Activated gamma-delta T cell treated with anti-CD3 and anti-CD28 coated beads, Interleukin-2, amount 50 U/mL, for 16 hours (primary cell): Measurements from ENCODE around the gene RBMS1.

ENCODE experiments used
- DNase-seq: peaks from one replicate; pipeline ENCODE4 v3.0.0-alpha.2; 2020; ENCODE audit warnings: low read depth

The RBMS1 gene, protein sequence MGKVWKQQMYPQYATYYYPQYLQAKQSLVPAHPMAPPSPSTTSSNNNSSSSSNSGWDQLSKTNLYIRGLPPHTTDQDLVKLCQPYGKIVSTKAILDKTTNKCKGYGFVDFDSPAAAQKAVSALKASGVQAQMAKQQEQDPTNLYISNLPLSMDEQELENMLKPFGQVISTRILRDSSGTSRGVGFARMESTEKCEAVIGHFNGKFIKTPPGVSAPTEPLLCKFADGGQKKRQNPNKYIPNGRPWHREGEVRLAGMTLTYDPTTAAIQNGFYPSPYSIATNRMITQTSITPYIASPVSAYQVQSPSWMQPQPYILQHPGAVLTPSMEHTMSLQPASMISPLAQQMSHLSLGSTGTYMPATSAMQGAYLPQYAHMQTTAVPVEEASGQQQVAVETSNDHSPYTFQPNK

DNA sequence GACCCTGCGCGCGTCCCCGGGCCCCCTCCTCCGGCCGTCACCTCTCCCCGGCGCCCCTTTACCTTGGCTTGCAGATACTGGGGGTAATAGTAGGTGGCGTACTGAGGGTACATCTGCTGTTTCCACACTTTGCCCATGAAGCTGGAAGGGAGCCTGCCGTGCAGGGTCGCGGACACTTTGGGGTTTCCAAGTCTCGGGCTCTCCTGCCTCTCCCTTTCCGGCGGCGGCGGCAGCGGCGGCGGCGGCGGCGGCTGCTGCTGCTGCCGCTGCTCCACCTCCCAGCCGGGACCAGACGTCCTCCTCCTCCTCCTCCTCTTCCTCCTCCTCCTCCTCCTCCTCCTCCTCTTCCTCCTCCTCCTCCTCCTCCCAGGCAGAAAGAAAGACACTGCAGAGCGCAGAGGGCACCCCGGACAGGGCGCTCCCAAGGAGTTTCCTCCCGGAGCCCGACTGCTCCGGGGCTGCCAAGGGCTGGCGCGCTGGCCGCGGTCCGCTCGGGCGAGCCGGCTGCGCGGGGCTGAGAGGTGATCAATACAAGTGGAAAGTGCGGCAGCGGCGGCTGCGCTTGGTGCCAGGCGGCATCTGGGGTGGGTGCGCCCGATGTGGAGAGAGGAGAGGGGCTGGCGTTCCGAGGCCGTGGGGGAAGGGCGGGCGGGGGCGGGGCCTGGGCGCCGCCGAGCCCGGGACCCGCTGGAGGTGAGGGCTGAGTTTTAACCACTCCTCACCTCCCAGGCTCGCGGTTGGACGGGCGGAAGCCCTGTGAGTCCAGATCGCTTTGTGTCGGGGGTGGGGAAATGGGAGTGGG lies at the start of gene RBMS1:
TSS of gene RBMS1 (minus strand) at position 581 of the 802 bp plus-strand sequence. CDS start at position 137, 444 bp downstream.
- DNase-seq, result peak; percentile 19

DNA sequence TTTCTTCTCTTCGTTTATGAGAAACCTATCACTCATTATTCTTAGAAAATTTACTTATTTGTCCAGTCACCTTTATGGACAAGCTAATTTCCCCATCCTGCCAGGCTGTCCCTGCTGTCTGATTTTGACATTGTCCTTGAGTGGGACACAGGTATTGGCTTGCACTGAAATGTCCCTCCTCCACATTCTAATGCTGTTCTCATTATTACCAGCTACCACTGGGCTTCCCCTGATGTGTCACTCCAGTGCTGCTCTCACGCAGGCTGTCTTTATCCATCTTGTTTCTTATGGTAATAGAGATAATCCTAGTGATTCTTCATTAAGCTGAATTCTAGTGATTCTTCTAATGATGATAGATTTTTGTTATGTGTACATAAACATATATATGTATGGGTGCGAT lies 48.1 kb upstream of the RBMS1 start:
- DNase-seq, result no peak

DNA sequence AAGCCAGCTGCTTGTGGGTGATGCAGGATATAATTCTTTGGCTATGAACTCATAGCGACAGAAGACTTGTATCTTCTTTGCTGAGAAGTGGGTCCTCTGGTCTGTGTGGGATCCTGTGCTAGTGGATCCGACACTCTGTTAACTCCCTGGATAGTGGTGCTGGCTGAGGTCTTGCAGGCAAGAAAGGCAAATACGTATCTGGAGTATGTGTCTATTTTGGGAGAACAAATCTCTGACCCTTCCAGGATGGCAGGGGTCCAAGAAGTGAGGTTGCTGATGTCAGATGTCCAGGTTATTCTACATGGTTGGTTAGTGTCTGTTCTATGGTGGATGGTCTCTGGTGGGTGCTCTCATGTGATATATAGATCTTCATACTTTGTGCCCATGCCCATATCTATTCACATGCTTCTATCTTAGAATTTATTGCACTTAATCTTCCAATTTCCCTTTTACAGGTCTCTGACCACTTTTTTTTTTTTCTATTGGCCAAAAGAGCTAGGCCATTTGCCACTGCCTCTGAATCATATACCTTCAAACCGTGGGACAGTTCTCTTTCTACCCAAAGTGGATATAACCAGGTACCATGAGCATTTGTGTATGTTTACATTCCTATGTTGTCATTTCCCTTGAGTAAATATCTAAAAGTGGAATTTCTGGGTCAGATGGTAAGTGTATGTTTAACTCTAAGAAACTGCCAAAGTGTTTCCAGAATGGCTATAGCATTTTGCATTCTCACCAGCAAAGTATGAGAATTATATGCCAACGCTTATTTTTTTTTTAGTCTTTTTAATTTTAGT lies 45.1 kb upstream of the RBMS1 start:
- DNase-seq, result no peak

- DNase-seq, result no peak
Observed at GRCh38 chr2:160538115-160538514, 44.5 kb upstream of the RBMS1 start.

GRCh38 chr2:160534996-160535395 lies 41.4 kb upstream of the RBMS1 start:
- DNase-seq, result no peak

- DNase-seq, result no peak
Observed at GRCh38 chr2:160534249-160534648, 40.6 kb upstream of the RBMS1 start.

- DNase-seq, result no peak
Observed at GRCh38 chr2:160533482-160533881, 39.9 kb upstream of the RBMS1 start.

DNA sequence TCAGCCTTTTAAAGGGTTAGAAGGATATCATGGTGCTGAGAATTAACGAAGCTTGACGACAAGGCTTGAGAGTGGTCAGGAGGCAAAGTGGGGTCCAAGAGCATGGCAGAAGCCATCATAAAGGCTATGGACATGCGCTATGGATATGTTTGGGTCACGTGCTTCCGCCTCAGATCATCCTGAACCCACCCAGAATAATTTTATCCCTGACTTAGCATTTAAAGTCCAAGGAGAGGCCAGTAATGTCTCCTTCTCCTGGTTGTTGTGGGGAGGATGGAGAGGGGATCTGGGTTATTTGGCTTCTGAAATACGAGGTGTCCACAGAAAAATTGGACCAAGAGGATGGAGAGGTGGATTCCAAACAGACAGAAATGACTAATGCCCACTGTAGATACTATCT lies 38.8 kb upstream of the RBMS1 start:
- DNase-seq, result no peak

GRCh38 chr2:160522951-160523710 lies 29.5 kb upstream of the RBMS1 start:
- DNase-seq, result no peak

DNA sequence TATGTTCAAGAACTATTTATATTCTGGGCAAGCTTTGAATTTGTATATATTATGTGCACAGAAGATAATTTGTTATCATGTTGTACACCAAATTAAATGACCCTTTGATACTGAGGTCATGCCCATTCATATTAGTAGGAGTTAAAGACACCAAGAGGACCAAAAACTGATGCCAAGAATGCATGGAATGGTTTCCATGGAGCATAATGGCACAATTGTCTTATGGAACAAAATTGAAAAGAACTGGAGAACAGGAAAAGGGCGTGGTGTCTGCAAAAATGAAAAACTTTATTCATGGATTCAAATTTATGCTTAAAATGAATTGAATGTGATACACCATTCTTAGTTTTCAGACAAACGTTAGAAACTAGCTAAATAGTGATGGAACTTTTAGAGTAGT lies 24.1 kb upstream of the RBMS1 start:
- DNase-seq, result no peak

GRCh38 chr2:160516547-160517365 lies 23.1 kb upstream of the RBMS1 start:
- no peak for DNase-seq

DNA sequence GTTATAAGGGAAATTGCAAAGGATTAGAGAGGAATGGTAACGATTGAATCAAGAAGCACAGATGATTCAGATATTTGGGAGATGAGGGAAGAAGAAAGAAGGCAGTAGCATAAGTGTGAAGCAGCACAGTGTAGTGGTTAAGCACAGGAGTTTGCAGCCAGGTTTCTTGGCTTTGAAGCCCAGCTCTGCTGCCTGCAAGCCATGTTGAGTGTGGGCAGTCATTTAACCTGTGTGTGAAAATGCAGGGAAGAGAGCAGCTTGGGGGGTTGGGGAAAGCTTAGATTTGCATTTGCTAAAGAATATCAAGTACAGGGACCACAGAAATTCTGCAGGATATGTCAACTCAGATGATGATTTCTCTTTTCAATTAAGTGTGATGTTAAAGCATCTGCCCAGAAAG lies 21.5 kb upstream of the RBMS1 start:
- no peak for DNase-seq

DNA sequence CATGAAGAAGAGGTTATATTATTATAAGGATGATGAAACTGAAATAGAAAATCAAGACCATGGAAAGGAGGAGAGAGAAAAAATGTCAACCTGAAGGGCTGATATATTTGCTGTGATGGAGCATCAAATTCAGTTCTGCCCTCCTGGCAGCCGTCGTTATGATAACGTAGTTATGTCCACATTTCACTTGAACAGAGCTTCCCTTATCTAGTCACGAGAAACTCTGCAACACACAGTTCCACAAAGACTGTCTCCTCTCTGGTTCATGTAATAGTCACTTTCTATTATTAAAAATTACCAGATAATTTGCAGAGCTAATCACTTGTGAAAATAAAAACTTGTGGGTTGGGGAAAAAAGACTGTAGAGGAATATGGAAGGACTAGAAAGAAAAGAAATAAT lies 19.5 kb upstream of the RBMS1 start:
- no peak for DNase-seq

- DNase-seq, result no peak
Observed at GRCh38 chr2:160512491-160512890, 18.9 kb upstream of the RBMS1 start.

DNA sequence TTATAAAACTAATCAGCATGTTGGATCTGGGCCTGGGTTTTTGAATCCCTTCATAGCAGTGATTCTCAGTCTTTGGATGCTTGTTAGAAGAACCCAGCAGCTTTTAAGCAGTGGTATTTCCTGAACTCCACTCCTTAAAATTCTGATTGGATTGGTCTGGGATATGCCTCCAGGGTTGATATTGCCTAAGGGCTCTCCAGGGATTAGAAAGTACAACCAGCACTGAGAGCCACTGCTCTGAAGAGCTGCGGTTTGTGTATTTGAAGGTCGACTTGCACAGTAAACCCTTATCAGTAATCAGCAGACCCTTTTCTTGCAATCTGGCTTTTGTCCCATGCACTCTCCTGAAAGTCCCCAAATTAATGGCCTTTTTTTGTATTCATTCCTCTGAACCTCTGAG lies 17.0 kb upstream of the RBMS1 start:
- DNase-seq, result no peak

- no peak for DNase-seq
Observed at GRCh38 chr2:160509016-160509415, 15.4 kb upstream of the RBMS1 start.

- no peak for DNase-seq
Observed at GRCh38 chr2:160507464-160507863, 13.9 kb upstream of the RBMS1 start.

- no peak for DNase-seq
Observed at GRCh38 chr2:160507046-160507407, 13.4 kb upstream of the RBMS1 start.

DNA sequence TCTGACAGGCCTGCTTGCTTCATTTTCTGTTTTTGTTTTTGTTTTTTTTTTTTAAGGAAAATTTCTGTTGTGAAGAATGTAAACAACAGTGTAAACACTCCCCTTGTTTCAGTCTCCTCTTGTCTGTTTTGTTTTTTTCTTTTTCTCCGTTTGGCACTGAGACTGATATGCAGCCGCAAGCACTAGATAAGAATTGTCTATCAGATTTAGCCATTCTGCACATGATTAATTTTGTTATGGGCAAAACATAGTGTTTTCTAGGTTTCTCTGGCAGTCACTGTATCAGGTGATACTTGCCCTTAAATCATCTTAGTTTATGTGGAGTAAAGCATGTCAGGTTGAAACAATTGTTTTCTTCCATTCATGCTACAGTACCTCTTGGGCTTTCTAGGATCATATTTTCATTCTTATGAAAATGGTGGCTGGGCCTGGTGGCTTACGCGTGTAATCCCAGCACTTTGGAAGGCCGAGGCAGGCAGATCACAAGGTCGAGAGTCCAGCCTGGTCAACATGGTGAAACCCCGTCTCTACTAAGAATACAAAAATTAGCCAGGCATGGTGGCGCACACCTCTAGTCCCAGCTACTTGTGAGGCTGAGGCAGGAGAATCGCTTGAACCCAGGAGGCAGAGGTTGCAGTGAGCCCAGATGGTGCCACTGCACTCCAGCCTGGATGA lies 12.9 kb upstream of the RBMS1 start:
- DNase-seq, result no peak

DNA sequence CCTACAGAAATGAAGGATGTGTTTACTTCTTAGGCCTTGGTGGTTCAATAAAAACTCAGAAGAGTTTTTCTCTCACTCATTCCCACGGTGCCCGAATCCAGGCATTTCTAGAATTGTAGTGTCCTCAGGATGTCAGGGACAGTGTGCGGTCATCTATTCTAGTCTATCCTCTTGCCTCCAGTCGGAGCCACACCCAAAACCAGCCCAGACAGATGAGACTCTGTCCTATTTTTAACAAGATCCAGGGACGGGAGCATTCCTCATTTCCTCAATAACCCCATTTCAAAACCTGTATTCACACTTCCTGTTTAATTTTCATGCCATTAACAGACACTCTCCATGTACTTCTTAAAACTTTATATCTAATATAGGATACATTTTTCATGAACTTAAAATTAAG lies 11.6 kb upstream of the RBMS1 start:
- DNase-seq, result no peak
